ENCODE measurements around the gene TM4SF1.

The TM4SF1 gene

DNA sequence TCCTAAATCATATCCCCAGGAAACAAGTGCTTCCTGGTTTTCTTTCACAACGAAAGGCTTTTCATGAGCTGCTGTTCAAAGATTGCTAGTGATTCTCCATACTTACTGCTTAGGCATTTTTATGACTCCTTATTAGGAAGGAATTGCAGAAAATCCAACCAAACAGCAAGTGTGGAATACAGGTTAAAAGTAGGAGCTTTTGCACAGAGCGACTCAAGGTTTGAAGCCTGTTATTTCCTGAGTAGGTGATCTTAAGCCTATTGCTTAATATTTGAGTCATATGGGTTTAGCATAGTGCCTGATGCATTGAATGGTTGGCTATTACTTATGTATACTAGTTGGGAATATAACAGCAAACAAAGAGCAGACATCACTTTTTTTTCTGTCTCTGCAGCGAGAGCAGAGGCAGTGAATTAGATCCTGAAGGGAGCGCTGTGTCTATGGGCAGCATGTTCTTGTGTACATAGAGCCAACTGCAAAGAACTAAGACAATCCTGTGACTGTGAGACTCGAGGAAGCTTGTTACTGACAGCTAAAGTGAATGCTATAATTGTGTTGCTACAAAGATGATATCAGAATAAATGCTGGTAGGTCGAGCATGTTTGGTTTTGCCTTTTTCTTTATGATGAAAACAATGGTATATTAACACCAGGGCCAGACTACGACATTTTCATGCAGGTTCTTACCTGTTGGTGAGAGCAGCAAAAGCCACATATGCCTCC is 6.3 kb downstream of the TM4SF1 start:
- H3K9ac ChIP-seq (ENCODE audit: low read length) = no peak overlapping the region
- no peak overlapping the region for H3K4me3 ChIP-seq (ENCODE audit: low read length)
- no peaks in the 10 kb centered on the region for H3K9me3 ChIP-seq (replicated peaks; ENCODE audit: insufficient read depth, low read length)
- no peak overlapping the region for H3K4me2 ChIP-seq (ENCODE audit: low read depth, low read length)
- no peaks in the 10 kb centered on the region for H3K36me3 ChIP-seq (replicated peaks; ENCODE audit: insufficient read depth, low read length)
- no peaks in the 10 kb centered on the region for H3K27me3 ChIP-seq (replicated peaks; ENCODE audit: insufficient read depth, low read length)
- no peaks in the 10 kb centered on the region for H3K4me1 ChIP-seq (ENCODE audit: low read length)
- H3K79me2 ChIP-seq (ENCODE audit: low read length) = no peaks in the 10 kb centered on the region
- no peak overlapping the region for H2AFZ ChIP-seq (ENCODE audit: low read length)
- no peaks in the 10 kb centered on the region for H3F3A ChIP-seq (ENCODE audit: insufficient read depth, low read length)
- no peaks in the 10 kb centered on the region for H3K9me2 ChIP-seq (replicated peaks; ENCODE audit: insufficient read depth, low read length)
- DNase-seq = no peak
- H3K27ac ChIP-seq (ENCODE audit: low read length) = no peak overlapping the region
- no peak for TF ChIP-seq EZH2 (optimal IDR thresholded peaks at IDR 0.05; ENCODE audit: low read depth, low read length)
- TF ChIP-seq EZH2phosphoT487 (IDR thresholded peaks at IDR 0.05; ENCODE audit: low read length) = no peak
- TF ChIP-seq, protein P1, sequence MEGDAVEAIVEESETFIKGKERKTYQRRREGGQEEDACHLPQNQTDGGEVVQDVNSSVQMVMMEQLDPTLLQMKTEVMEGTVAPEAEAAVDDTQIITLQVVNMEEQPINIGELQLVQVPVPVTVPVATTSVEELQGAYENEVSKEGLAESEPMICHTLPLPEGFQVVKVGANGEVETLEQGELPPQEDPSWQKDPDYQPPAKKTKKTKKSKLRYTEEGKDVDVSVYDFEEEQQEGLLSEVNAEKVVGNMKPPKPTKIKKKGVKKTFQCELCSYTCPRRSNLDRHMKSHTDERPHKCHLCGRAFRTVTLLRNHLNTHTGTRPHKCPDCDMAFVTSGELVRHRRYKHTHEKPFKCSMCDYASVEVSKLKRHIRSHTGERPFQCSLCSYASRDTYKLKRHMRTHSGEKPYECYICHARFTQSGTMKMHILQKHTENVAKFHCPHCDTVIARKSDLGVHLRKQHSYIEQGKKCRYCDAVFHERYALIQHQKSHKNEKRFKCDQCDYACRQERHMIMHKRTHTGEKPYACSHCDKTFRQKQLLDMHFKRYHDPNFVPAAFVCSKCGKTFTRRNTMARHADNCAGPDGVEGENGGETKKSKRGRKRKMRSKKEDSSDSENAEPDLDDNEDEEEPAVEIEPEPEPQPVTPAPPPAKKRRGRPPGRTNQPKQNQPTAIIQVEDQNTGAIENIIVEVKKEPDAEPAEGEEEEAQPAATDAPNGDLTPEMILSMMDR (IDR thresholded peaks at IDR 0.05; ENCODE audit: low read length) = no peak
- H4K20me1 ChIP-seq (ENCODE audit: insufficient read depth, low read length) = no peaks in the 10 kb centered on the region

DNA sequence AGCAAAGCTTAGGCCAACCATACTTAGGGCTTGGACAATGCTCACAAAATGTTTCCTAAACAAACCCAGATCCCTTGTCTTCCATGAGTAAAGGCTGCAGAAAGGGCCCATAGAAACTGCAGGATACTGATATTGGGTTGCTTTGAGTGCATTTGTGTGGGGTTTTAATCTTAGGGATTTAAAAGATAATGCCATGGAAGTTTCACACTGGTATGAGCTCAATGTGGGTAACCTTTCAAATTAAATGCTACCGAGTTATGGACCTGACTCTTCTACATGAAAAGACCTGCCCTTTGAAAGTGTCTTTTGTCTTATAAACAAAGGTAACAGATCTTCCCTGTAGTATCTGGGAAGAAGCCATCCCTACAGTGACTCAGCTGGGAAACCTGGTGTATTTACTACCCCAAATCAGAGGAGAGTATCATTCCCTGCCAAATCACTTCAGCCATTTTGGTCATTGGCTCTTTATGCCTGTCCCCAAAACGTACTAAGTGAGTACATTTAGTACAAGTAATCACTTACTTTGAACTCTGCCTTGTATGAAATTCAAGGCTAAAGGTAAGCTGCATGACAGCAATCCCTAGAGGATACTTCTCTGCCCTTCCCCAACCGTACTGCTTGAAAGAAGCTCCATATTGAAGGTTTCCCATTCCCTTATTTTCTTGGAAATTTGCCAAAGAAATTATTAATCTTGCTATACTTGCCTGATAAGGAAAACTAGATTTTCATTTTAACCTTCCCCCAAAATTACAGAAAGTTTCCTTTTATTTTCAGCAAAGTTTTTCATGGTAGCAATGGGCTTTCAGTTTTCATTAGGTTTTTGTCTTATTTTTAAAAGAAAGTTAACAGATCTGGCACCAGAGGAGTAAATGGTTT is 7.2 kb downstream of the TM4SF1 start:
- no peak for DNase-seq
- Histone ChIP-seq H3F3A (ENCODE audit: insufficient read depth, low read length) (no peaks in the 10 kb centered on the region), H3K9ac (ENCODE audit: low read length) (no peak overlapping the region), H3K79me2 (ENCODE audit: low read length) (no peaks in the 10 kb centered on the region), H3K4me3 (ENCODE audit: low read length) (no peak overlapping the region), H4K20me1 (ENCODE audit: insufficient read depth, low read length) (no peaks in the 10 kb centered on the region), H3K27ac (ENCODE audit: low read length) (no peak overlapping the region), H3K9me2 (replicated peaks; ENCODE audit: insufficient read depth, low read length) (no peaks in the 10 kb centered on the region), H3K4me1 (ENCODE audit: low read length) (no peaks in the 10 kb centered on the region), H3K4me2 (ENCODE audit: low read depth, low read length) (no peak overlapping the region), H2AFZ (ENCODE audit: low read length) (no peak overlapping the region), H3K9me3 (replicated peaks; ENCODE audit: insufficient read depth, low read length) (no peaks in the 10 kb centered on the region), H3K36me3 (replicated peaks; ENCODE audit: insufficient read depth, low read length) (no peaks in the 10 kb centered on the region), H3K27me3 (replicated peaks; ENCODE audit: insufficient read depth, low read length) (no peaks in the 10 kb centered on the region)
- no peak for TF ChIP-seq EZH2 (optimal IDR thresholded peaks at IDR 0.05; ENCODE audit: low read depth, low read length)
- TF ChIP-seq, protein P1 (IDR thresholded peaks at IDR 0.05; ENCODE audit: low read length) = no peak
- TF ChIP-seq EZH2phosphoT487 (IDR thresholded peaks at IDR 0.05; ENCODE audit: low read length) = no peak

DNA sequence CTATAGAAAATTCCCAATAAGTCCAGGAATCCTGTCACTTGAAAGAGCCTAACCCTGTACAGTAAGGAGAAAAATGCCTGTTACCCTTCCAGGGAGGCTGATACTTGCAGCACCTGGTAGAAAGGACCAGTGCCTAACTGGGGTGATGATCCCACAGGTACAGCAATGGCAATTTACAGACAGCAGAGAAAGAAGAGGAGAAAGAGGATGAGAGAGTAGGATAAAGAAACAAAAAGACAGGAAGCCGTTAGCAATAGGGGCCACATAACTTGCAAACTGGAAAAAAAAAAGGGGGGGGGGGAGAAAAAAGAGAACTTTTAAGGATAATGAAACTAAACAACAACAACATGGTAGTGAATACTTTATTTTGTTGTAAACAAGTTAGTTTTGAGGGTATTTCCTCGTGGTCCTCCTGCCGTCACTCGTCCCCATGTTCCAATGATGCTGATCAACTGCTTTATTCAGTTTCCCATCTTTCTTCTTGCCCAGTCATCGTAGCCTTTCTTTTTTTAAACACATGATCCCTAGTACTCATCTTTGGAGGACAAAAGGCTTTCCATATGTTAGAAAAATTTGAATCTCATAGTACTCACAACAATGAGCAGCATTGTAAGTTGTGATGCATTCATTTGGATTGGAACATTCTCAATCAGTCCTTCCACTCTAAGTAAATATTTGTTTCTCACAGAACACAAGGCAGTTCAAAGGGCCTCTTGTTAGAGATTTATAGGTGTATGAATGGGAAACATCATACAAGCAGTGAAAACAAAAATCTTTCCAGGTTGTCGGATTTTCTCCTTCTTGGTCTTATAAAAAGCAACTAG is 8.6 kb downstream of the TM4SF1 start:
- no peaks in the 10 kb centered on the region for H3K36me3 ChIP-seq (replicated peaks; ENCODE audit: insufficient read depth, low read length)
- TF ChIP-seq EZH2phosphoT487 (IDR thresholded peaks at IDR 0.05; ENCODE audit: low read length) (no peak), EZH2 (optimal IDR thresholded peaks at IDR 0.05; ENCODE audit: low read depth, low read length) (no peak)
- TF ChIP-seq, protein P1 (IDR thresholded peaks at IDR 0.05; ENCODE audit: low read length) = no peak
- H3K79me2 ChIP-seq (ENCODE audit: low read length) = no peaks in the 10 kb centered on the region
- no peaks in the 10 kb centered on the region for H3K9me2 ChIP-seq (replicated peaks; ENCODE audit: insufficient read depth, low read length)
- no peak overlapping the region for H3K9ac ChIP-seq (ENCODE audit: low read length)
- H3K9me3 ChIP-seq (replicated peaks; ENCODE audit: insufficient read depth, low read length) = no peaks in the 10 kb centered on the region
- no peaks in the 10 kb centered on the region for H3K4me1 ChIP-seq (ENCODE audit: low read length)
- H2AFZ ChIP-seq (ENCODE audit: low read length) = no peak overlapping the region
- no peak for DNase-seq
- H3F3A ChIP-seq (ENCODE audit: insufficient read depth, low read length) = no peaks in the 10 kb centered on the region
- no peaks in the 10 kb centered on the region for H3K27me3 ChIP-seq (replicated peaks; ENCODE audit: insufficient read depth, low read length)
- no peaks in the 10 kb centered on the region for H4K20me1 ChIP-seq (ENCODE audit: insufficient read depth, low read length)
- H3K4me2 ChIP-seq (ENCODE audit: low read depth, low read length) = no peak overlapping the region
- no peak overlapping the region for H3K4me3 ChIP-seq (ENCODE audit: low read length)
- no peak overlapping the region for H3K27ac ChIP-seq (ENCODE audit: low read length)

Measured in MM.1S (cell line).